Brain pericyte (primary cell): Measurements from ENCODE around the gene CHST12.

Source experiments
- DNase-seq: peaks from one replicate; pipeline ENCODE4 v3.0.0-alpha.2; 2012; ENCODE audit warnings: low read depth, low spot score

Gene CHST12

DNA sequence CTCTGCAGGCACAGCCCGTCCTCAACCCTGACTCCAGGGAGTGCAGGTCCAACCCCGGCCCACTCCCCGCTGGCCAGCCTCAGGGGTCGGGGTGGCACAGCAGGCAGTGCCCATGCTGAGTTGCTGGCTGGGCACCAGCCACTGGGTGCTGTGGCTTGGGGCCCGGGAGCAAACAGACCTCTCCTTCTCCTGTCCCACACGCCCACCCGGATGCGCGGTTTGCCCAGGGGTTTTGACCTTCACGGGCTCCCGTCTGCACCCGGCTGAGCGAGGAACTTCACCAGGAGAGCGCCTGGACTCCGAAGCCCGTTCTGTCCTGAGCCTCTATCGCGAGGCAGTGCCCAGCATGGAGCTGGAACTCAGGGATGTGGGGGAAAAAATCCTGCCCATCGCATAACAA, 75.4 kb downstream of the CHST12 start:
- DNase-seq, result no peak

DNA sequence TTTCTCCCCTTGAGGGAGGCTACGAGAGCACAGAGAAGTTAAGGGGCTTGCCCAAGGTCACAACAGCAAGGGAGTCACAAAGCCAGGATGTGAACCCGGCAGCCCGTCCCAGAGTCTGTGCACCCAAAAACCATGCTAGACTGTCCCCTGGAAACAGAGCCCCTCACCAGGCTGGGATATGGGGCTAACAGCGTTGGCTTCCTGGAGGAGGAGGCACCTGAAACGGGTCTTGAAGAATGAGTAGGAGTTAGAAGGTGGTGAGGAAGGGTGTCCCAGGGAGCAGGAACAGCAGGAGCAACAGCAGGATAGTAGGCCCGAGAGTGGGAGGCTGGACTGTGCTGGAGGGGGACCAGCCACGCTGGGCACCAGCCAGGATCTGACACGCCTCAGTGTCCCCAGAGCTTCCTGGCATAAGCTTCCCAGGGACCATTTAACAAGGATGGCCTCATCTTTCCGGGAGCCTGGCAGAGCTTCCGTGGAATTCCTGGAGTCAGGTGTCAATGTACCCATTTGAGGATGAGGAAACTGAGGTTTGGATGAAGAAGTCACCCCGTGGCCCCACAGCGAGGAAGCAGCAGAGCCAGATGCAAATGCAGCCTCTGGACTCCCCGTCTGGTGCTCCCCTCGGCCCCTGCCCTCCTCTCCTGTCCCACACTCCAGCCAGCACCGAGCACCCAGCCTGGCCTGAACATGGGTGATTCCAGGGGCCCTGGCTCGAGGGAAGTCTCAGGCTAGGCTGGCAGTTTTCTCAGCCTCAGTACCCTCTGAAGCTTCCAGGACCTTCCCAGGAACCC, 76.1 kb downstream of the CHST12 start:
- no peak for DNase-seq

DNA sequence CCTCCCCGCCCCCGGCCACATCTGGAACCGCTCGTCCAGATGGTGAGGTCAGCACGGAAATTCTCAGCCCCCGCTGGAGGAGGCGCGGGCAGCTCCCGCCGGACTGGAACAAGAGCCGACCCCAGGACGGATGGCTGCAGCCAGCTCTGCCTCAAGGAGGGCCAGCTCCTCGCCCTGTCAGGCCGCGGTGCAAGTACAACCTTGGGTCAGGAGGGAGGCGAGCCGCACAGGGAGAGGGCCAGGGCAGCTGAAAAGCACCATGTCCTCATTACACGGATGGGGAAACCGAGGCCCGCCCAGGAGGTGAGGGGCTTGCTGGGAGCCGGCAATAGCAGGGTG, 76.6 kb downstream of the CHST12 start:
- no peak for DNase-seq

DNA sequence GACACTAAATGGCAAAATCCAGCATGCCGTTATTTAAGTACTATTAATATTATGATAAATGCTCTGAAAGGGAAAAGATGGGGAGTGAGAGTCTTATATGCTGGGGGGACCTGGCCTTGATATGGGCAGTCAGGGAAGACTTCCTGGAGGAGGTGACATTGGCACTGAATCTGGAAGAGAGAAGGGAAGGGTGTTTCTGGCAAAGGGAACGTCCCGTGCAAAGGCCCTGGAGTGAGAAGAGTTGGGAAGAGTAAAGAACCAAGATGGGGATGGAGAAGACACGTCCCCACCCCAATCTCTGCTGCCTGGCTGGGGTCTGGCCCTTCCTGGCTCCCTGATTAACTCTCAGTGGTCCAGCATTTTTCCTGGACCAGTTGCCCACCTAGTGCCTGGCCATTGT, 77.8 kb downstream of the CHST12 start:
- DNase-seq, result no peak

DNA sequence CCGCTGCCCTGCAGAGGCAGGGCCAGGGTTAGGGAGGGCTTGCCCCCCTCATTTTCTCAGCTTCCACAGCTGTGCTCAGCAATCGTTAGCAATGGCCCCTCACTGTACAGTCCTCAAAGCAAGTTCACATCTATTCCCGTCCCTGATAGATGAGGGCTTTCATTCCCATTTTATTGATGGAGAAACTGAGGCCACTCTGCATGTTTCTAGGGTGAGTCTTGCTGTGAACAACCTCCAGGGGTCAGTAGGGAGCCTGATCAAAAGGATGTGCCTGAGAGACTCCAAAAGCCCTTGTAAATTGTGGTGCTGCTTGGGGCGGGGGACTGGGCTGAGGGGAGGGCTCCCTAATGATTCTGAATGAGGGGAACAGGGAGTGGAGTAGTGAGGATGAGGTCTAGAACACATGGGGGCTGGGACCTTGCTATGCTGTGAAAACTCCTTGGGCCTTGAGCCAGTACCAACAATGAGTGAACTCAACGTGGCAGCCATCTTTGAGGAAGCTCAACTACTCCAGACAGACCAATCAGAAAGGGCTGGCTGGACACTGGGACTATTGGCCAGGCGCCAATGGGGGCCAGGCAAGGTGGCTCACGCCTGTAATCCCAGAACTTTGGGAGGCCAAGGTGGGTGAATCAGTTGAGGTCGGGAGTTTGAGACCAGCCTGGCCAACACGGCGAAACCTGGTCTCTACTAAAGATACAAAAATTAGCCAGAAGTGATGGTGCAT, 79.5 kb downstream of the CHST12 start:
- no peak for DNase-seq

DNA sequence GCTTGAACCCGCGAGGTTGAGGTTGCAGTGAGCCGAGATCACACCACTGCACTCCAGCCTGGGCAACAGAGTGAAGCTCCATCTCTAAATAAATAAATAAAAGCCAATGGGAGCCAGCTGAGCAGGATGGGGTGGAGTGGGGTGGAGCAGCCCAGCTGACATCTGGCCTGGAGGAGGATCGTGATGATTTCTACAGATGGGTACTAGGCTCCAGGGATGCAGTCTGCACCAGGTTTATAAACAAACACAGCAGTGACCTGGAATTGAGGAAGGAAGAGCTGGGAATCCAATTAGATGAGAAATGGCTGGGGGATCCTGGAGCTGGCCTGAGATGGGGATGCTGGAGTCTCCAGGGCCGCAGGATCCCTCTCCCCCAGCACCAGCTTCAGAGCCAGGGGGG, 80.1 kb downstream of the CHST12 start:
- no peak for DNase-seq

DNA sequence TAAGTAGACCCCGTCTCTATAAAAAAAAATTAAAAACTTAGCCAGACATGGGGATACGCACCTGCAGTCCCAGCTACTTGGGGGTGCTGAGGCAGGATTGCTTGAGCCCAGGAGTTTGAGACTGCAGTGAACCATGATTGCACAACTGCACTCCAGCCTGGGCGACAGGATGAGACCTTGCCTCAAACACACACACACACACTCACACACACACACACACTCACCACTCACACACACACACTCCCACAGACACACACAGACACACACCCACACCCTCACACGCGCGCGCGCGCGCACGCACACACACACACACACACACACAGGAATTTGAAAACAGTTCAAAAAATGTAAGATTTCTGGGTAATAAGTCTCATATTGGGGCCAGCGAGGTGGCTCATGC, 81.5 kb downstream of the CHST12 start:
- DNase-seq, result no peak

DNA sequence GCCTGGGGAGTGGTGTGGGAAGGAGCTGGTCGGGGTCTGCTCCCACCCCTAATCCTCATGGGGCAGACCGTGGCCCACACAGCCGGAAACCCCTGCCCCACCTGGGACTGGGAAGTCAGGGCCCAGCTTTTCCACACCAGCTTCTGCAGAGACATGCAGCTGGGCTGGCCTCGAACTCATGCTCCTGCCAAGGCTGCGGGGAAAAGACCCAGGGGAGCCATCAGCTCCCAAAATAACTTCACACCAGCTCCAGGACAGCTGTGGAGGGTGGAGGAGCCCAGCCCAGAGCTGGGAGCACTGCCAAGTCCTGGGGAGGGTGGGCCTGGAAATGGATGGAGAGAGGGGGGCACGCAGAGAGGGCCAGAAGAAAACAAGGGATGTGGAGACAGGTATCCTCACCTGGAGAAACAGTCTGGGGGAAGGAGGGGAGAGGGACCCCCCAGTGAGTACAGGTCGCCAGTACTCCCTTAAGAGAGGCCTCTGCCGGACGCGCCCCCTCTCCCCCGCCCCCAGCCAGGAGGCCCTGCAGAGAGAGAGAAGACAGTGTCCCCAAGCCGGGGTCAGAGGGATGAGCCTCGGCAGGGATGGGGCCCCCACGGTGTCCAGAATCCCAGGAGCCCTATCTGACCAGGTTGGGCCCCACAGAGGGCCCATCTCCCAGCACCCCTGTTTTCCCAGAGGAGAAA, 84.3 kb downstream of the CHST12 start:
- no peak for DNase-seq

DNA sequence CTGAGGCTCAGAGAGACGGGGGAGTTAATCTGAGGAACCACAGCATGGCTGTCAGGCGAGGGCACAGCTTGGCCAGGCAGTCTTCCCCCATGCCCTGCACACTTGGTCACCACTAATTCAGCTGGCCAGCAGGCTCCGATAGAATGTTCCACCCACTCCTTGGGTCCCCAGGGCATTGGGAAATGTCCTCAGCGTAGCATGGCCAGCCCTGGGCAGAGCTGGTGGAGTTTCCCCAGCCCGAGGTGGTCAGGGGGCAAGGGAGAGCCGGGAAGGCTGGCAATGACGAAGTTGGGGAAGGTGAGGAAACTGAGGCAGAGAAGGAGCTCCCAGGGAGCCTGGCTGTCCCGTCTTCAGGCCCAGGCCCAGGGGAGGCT, 84.8 kb downstream of the CHST12 start:
- no peak for DNase-seq

DNA sequence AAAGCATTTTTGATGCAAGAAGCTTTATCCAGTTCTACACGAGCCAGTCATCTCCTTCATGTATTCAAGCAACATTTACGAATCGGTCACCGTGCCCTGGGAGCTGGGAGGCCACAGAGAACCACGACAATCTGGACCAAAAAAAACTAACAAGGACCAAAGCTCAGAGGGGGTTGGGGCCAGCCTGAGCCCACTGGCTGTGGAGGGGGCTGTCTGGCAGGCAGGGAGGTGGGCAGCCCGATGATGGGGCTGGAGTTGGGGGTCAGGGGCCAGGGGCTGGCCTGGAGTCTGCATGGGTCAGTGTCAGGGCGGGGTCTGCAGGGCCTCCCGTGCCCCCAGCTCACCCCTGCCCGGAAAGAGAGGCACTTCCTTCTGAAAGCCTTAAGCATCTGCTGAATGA, 85.3 kb downstream of the CHST12 start:
- no peak for DNase-seq

DNA sequence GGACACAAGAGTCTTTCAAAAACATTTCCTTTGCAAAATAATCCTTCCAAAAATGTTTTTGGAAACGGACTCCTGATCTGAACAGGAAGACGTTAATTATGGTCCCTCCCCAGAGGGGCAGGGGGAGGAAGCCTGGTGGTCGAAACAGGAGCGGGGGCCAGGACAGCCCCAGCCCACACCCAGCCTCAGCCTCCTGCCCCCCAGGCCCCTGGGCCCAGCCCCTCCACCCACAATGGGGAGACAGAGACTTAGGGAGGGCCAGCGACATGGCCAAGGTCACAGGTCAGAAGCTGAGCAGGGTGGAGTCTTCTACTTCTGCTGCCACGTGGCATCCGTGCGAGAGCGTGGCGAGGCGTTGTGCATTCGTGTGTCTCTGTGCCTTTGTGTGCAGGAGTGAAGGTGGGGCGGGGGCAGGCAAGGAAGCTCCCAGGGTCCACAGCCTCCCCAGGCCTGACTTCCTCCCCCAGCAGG, 86.8 kb downstream of the CHST12 start:
- no peak for DNase-seq

DNA sequence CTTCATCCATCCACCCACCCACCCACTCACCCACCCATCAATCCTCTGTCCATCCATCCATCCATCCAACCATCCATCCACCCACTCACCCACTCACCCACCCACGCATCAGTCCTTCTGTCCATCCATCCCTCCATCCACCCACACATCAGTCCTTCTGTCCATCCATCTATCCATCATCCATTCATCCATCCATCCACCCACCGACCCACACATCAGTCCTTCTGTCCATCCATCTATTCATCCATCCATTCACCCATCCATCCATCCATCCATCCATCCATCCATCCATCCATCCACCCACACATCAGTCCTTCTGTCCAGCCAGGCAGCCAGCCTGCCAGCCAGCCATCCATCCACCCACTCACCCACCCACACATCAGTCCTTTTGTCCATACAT, 88.6 kb downstream of the CHST12 start:
- DNase-seq, result no peak

DNA sequence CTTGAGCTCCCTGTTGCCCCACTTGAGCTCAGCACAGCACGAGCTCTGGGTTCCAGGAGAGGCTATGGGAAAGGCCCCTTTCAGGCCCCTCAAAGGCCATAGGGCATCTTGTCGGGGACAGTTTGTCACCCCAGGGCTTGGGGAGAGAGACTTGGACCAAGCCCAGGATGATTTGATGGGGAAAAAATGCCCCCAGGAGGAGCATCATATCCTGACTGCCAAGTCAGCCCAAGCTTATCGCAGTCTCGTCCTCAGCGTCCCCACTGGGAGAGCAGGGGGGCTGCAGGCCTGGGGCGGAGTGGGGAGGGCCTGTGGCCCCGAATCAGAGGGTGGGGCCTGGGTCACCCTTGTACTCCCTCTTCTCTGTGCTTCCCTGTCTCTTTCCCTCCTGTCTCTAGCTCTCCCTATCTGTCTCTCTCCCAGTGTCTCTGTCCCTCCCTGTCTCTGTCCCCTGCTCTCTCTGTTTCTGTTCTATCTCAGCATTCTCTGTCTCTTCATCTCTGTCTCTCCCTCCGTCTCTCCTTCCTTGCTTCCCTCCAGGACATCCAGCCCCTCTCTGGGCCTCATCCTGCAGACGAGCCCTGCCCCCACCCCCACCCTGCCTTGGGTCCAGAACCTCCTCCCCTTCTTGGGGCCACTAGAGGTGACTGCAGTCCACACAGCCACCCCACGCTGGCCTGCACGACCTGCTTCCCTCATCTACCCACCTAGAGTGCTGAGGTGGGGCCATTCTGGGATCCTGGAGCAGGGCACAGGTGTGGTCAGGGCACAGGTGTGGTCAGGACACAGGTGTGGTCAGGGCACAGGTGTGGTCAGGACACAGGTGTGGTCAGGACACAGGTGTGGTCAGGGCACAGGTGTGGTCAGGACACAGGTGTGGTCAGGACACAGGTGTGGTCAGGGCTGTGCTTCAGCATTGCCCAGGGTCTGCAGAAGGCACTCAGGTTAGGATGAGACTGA, 90.1 kb downstream of the CHST12 start:
- no peak for DNase-seq

DNA sequence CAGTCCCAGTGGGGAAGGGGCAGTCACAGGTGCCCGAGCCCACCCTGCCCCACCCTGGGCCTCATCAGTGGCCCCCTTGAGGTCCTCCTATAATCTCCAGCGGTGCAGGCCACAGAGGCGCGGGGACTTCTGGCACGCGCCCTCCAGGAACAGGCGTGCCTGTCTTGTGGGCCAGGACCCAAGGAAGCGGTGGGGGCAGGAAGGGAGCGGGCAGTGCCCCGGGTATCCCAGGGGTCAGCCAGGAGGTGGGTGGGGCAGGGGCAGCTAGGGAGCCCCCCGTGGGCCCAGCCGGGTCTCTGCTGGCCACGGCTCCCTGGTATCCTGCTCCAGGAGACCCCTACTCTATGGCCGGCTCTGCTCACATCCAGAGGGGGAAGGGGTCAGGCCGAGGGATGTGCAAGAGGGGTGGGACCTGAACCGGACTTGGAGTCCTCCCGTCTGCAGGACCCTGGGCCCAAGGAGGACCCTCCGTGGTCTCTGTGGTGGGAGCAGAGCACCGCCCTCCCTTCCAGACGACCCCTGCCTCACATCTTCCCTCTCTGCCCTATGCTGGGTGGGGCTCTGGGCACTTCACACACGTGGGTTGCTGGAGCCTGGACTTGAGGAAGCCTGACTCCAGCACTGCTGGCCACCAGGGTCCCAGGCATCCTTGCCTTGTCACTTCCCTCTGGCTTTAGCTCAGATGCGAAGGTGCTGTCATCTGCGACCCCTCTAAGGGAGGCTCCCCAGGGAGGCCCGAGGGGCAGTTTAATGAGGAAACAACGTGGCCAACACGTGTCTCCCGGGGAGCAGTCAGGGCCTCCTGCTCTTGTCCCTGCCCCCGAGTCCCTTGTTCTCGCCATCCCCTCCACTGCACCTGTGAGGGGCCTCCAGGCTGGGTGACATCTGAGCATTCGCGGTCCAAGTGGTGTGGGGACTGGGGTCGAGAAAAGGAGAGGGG, 91.0 kb downstream of the CHST12 start:
- no peak for DNase-seq

DNA sequence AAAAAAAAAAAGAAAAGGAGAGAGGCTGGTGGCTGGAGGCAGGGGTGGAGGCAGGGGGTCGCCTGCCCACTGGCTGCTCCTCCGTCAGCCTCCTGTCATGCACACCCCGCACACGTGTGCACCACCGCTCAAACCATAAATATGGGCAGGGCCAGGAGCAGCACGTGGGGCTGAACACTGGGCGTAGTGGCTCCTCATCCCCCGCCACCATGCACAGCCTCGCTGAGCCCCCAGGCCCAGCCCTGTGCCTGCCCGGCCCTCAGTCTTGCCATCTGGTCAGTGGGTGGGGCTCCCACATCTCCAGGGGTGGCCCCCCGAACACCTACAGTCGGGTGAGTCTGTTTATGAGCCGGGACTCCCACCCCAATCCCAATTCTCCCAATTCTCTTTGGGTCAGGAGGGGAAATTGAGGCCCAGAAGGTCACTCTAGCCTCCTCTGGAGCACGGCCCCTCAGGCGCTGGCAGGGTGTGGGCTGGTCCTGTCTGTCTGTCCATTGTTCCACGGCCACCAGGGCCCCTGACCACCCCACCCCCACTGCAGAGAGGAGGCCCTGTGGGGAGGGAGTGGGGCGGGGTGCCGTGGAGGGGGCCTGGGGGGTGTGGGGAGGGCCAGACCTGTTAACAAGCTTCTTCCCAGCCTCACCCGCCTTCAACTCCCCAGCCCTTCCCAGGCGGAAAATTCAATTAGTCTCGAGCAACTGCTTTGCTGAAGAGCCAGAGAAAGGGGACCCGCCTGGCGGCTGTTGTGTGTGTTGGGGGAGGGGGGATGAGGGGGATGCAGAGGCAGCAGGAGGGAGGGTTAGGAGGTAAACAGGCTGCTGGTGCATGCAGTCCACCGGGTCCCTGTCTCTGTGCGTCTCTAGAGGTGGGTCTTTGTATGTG, 92.2 kb downstream of the CHST12 start:
- DNase-seq, result no peak

DNA sequence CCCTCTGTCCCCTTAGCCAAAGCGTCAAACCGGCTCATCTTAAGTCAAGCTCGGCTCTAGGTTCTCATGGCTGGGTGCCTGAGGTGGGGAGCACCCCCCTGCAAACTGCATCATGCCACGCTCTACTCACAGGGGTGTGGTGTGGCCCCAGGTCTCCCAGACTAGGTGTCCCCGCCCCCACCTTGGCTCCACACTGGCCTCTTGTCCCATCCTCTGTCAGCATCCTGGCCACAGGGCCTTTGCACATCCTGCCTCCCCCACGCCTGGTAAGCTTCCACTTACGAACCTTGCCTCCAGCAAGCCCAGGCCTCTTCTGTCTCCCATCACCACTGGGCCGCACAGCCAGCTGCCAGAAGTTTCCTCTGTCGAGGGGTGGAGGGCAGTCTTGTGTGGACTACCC, 93.0 kb downstream of the CHST12 start:
- no peak for DNase-seq

DNA sequence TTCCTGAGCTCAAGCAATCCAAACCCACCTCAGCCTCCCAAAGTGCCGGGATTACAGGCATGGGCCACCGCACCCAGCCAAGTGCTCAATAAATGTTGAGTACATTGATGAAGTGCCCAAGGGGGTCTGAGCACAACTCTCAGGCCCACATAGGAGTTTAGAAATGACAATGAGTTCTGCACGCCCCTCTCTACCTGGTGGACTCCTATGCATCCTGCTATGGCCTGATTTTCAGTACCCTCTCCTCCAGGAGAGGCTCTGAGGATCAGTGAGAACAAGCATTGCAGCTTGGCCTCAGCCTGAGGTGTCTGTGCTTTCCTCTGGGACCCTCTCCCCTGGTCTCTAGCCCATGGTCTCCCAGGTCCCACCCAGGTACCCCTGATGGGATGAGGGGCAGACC, 93.7 kb downstream of the CHST12 start:
- no peak for DNase-seq

DNA sequence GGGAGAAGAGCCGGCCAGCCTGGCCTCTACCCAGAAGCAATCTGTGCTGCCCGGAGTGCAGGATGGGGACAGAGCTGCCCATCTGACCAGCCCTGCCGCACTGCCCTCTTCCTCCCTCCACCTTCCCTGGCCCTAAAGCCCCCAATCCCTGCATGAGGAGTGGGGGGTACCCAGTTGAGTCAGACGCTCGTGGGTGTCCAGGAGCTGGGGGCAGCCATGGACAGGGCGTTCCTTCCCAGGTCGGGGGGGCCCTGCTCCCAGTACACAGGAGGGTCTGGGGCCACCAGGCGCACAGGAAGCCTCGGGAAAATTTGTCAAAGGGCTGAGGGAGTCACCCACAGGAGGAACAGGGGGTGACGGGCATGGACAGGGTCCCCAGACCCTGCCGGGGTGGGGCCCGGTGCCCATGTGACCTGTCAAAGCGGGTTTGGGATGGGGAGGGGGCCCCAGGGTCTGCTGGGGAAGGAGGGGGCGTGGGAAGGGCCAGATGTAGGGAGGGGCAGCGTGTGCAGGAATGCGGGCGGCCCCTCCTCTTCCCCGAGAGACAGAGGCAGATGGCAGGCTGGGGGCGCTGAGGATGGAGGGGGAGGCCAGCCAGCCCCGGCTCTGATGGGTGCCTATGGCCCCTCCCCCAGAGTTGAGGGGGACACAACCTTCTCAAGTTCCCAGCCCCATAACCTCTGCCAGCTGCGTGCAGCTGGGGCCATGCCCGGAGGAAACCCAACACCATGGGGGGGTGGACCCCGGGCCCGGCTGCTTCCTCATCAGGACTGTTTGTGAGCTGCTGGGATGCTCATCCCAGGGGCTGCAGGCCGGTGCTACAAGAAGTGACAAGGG, 94.3 kb downstream of the CHST12 start:
- no peak for DNase-seq
